GM11168 (cell line): ENCODE results near the gene MTHFD1L.
"Not testable (repeated sequence)": the region's sequence is repeated elsewhere in the genome, so short reads cannot be mapped to it uniquely, and the experiment has no call there.

Experiments used
- in situ Hi-C: fragments of 300-500 bp; cut with MboI; formaldehyde crosslinking; loops from one replicate; pipeline ENCODE4 v1.12.0; 2022; ENCODE audit warnings: low sequenced_read_pairs; ENCODE audit not compliant: unreplicated experiment

The MTHFD1L gene

GRCh38 chr6:151103266-151103665, 237.8 kb downstream of the MTHFD1L start:
- in situ Hi-C loops, result no loop called here

- in situ Hi-C loops, result no loop called here
Measured at GRCh38 chr6:151107897-151108427, 242.5 kb downstream of the MTHFD1L start.

GRCh38 chr6:151108548-151108947, 243.0 kb downstream of the MTHFD1L start:
- in situ Hi-C loops, result no loop called here

- in situ Hi-C loops, result no loop called here
Measured at GRCh38 chr6:151109361-151109760, 243.9 kb downstream of the MTHFD1L start.

GRCh38 chr6:151109869-151110575, 244.5 kb downstream of the MTHFD1L start:
- in situ Hi-C loops, result no loop called here

GRCh38 chr6:151110576-151110905, 245.0 kb downstream of the MTHFD1L start:
- in situ Hi-C loops, result no loop called here

GRCh38 chr6:151111670-151112069, 246.2 kb downstream of the MTHFD1L start:
- in situ Hi-C loops, result no loop called here

- in situ Hi-C loops, result no loop called here
Measured at GRCh38 chr6:151112130-151112529, 246.6 kb downstream of the MTHFD1L start.

- in situ Hi-C loops, result not testable (repeated sequence)
Measured at GRCh38 chr6:151112884-151113283, 247.4 kb downstream of the MTHFD1L start.

- in situ Hi-C loops, result no loop called here
Measured at GRCh38 chr6:151113641-151114040, 248.1 kb downstream of the MTHFD1L start.

GRCh38 chr6:151118461-151119123, 253.1 kb downstream of the MTHFD1L start:
- in situ Hi-C loops, result no loop called here

- in situ Hi-C loops, result no loop called here
Measured at GRCh38 chr6:151119823-151120524, 254.5 kb downstream of the MTHFD1L start.

GRCh38 chr6:151121900-151122299, 256.4 kb downstream of the MTHFD1L start:
- in situ Hi-C loops, result no loop called here

GRCh38 chr6:151123641-151124040, 258.1 kb downstream of the MTHFD1L start:
- in situ Hi-C loops, result not testable (repeated sequence)

- in situ Hi-C loops, result not testable (repeated sequence)
Measured at GRCh38 chr6:151125242-151125641, 259.7 kb downstream of the MTHFD1L start.

GRCh38 chr6:151125651-151126416, 260.3 kb downstream of the MTHFD1L start:
- in situ Hi-C loops, result not testable (repeated sequence)

GRCh38 chr6:151126417-151126724, 260.9 kb downstream of the MTHFD1L start:
- in situ Hi-C loops, result not testable (repeated sequence)

GRCh38 chr6:151127133-151127798, 261.8 kb downstream of the MTHFD1L start:
- in situ Hi-C loops, result not testable (repeated sequence)

GRCh38 chr6:151128763-151129370, 263.4 kb downstream of the MTHFD1L start:
- in situ Hi-C loops, result no loop called here

GRCh38 chr6:151130329-151130728, 264.8 kb downstream of the MTHFD1L start:
- in situ Hi-C loops, result no loop called here
